Uterus (tissue), 4 donors: ENCODE data around the gene ADM2. TPM values are rescaled to one million over a fixed set of nuclear protein-coding genes. Genes with fewer than 3 reads are reported as not detected.

ENCODE experiments used
- DNase-seq, 2 donors: peaks; one replicate each; pipeline ENCODE4 v3.0.0-alpha.2; 2019 to 2020
- H3K27ac ChIP-seq, 2 donors: fragments of 200-600 bp; sonication (generic); 1 replicate in 1 of 2; 2 replicates in 1 of 2; pipeline ENCODE4 v1.5.1; 2016 to 2018
- H3K27me3 ChIP-seq, 2 donors: fragments of 200-600 bp; sonication (generic); one replicate each; pipeline ENCODE4 v1.5.1; 2018 to 2019; ENCODE audit warnings: control low read depth in 1 of 2
- H3K36me3 ChIP-seq, 2 donors: fragments of 200-600 bp; sonication (generic); one replicate each; pipeline ENCODE4 v1.5.1; 2019; ENCODE audit warnings: control low read depth in 1 of 2
- H3K4me1 ChIP-seq, 2 donors: fragments of 200-600 bp; sonication (generic); one replicate each; pipeline ENCODE4 v1.5.1; 2018 to 2019; ENCODE audit warnings: control low read depth in 1 of 2
- H3K4me3 ChIP-seq, 2 donors: fragments of 200-600 bp; sonication (generic); 1 replicate in 1 of 2; 2 replicates in 1 of 2; pipeline ENCODE4 v1.5.1; 2018 to 2019; ENCODE audit warnings: mild to moderate bottlenecking in 1 of 2
- H3K9me3 ChIP-seq, 2 donors: fragments of 200-600 bp; sonication (generic); one replicate each; pipeline ENCODE4 v1.5.1; 2019; ENCODE audit warnings: control low read depth in 1 of 2
- CTCF ChIP-seq, 4 experiments: fragments of 200-600 bp in 2 of 4; fragments of 450-650 bp in 2 of 4; sonication (generic) in 2 of 4; IDR thresholded peaks; one replicate each; pipeline ENCODE4 v1.5.1; 2016 to 2019; ENCODE audit warnings: antibody characterized with exemption in 4 of 4, mild to moderate bottlenecking in 2 of 4, moderate library complexity in 1 of 4
- POLR2A ChIP-seq, 2 donors: fragments of 450-650 bp; IDR thresholded peaks; one replicate each; pipeline ENCODE4 v1.6.1; 2016; ENCODE audit warnings: antibody characterized with exemption in 2 of 2, mild to moderate bottlenecking in 1 of 2, moderate library complexity in 1 of 2
- intact Hi-C: fragments of 100-400 bp; cut with DNase I; formaldehyde crosslinking; loops from one replicate; pipeline ENCODE4 v1.15.1; 2023; ENCODE audit warnings: low total_unique reads
- total RNA-seq, 4 donors: library from RNA; depleted of rRNA in 3 of 4; stranded (reverse); fragments of >200 nt in 3 of 4; gene quantifications; one replicate each; pipeline versions ENCODE4 v1.1.0 to v1.2.4, GENCODE V29; 2014 to 2023
- donor health status: DM: yes; HTN: yes; CAD: no.

The ADM2 gene
- total RNA-seq, 4 donors from 2014 or later, result 0.14 to 0.95 TPM; not detected in 2

GRCh38 chr22:50446708-50447575 is 34.4 kb upstream of the ADM2 start:
- TF ChIP-seq POLR2A (IDR thresholded peaks at IDR 0.05), result no peak
- TF ChIP-seq CTCF (IDR thresholded peaks at IDR 0.05), result no peak
- Histone ChIP-seq H3K27me3 (no peaks in the 10 kb centered on the region), H3K36me3 (no peaks in the 10 kb centered on the region), H3K4me3 (no peak overlapping the region), H3K4me1 (no peaks in the 10 kb centered on the region), H3K9me3 (no peaks in the 10 kb centered on the region), H3K27ac (no peak overlapping the region)
- intact Hi-C loops, result no loop called here
- DNase-seq, result no peak

- intact Hi-C loops, result no loop called here
- H3K4me3 ChIP-seq, result no peak overlapping the region
- DNase-seq, result no peak
- no peaks in the 10 kb centered on the region for H3K36me3 ChIP-seq
- no peaks in the 10 kb centered on the region for H3K27me3 ChIP-seq
- no peaks in the 10 kb centered on the region for H3K9me3 ChIP-seq
- no peaks in the 10 kb centered on the region for H3K4me1 ChIP-seq
- H3K27ac ChIP-seq, result no peak overlapping the region
- TF ChIP-seq CTCF (IDR thresholded peaks at IDR 0.05) (no peak), POLR2A (IDR thresholded peaks at IDR 0.05) (no peak)
Observed at GRCh38 chr22:50447576-50448551, 33.5 kb upstream of the ADM2 start.

GRCh38 chr22:50452649-50453048 is 28.7 kb upstream of the ADM2 start:
- Histone ChIP-seq H3K4me3 (no peak overlapping the region), H3K27ac (no peak overlapping the region), H3K36me3 (no peaks in the 10 kb centered on the region), H3K9me3 (no peaks in the 10 kb centered on the region), H3K27me3 (no peaks in the 10 kb centered on the region), H3K4me1 (no peaks in the 10 kb centered on the region)
- DNase-seq, result no peak
- no peak for TF ChIP-seq CTCF (IDR thresholded peaks at IDR 0.05)
- no peak for TF ChIP-seq POLR2A (IDR thresholded peaks at IDR 0.05)
- intact Hi-C loops, result no loop called here

- Histone ChIP-seq H3K36me3 (no peaks in the 10 kb centered on the region), H3K9me3 (no peaks in the 10 kb centered on the region)
Observed at GRCh38 chr22:50454556-50455075, 26.7 kb upstream of the ADM2 start.

More at GRCh38 chr22:50454556-50455075, 26.7 kb upstream of the ADM2 start:
- no peaks in the 10 kb centered on the region for H3K4me1 ChIP-seq
- no peak for DNase-seq
- no peaks in the 10 kb centered on the region for H3K27me3 ChIP-seq
- TF ChIP-seq POLR2A (IDR thresholded peaks at IDR 0.05) (no peak), CTCF (IDR thresholded peaks at IDR 0.05) (no peak)
- no peak overlapping the region for H3K27ac ChIP-seq
- H3K4me3 ChIP-seq, result no peak overlapping the region
- intact Hi-C loops, result no loop called here
